Cardiac muscle cell (in vitro differentiated cells and primary cell): Measurements from ENCODE around the gene NCAPD2. TPM values are rescaled to one million over a fixed set of nuclear protein-coding genes. Genes with fewer than 3 reads are reported as not detected.

ENCODE experiments used
- DNase-seq, 2 donors: peaks; one replicate each; pipeline versions ENCODE4 v3.0.0 to v3.0.0-alpha.2; 2010 to 2017; ENCODE audit warnings: low read depth in 1 of 2, low spot score in 1 of 2
- H3K27ac ChIP-seq: fragments of 200-600 bp; sonication (generic); 2 replicates; pipeline ENCODE4 v1.5.1; 2016
- H3K27me3 ChIP-seq: fragments of 200-600 bp; sonication (generic); 2 replicates; pipeline ENCODE4 v1.6.0; 2016; ENCODE audit warnings: control low read depth
- H3K36me3 ChIP-seq: fragments of 200-600 bp; sonication (generic); 2 replicates; pipeline ENCODE4 v1.5.1; 2016; ENCODE audit warnings: control low read depth
- H3K4me1 ChIP-seq: fragments of 200-600 bp; sonication (generic); 2 replicates; pipeline ENCODE4 v1.8.1; 2017; ENCODE audit warnings: low read depth, mild to moderate bottlenecking, mixed run types
- H3K4me3 ChIP-seq: fragments of 200-600 bp; sonication (generic); 2 replicates; pipeline ENCODE4 v1.5.1; 2016; ENCODE audit warnings: mild to moderate bottlenecking
- H3K9me3 ChIP-seq: fragments of 200-600 bp; sonication (generic); 2 replicates; pipeline ENCODE4 v1.5.1; 2017; ENCODE audit warnings: low read depth, mild to moderate bottlenecking, control low read depth
- CTCF ChIP-seq: IDR thresholded peaks from 2 replicates; pipeline ENCODE4 v1.5.1; 2012; ENCODE audit warnings: low read depth, mild to moderate bottlenecking, low read length
- polyA plus RNA-seq: library from polyadenylated mRNA; unstranded; fragments of >200 nt; fragmentation: Nextera tagmentation; extraction: Ambion mirVana; gene quantifications from 2 replicates; pipeline ENCODE4 v1.2.1, GENCODE V29; 2016
- total RNA-seq: library from RNA; depleted of rRNA; stranded (reverse); fragments of >200 nt; gene quantifications from 2 replicates; pipeline ENCODE4 v1.2.3, GENCODE V29; 2016

NCAPD2 gene
- total and polyA plus RNA-seq, 2 experiments from 2014 or later = 20.2 to 134 TPM

GRCh38 chr12:6523708-6524107, 29.8 kb downstream of the NCAPD2 start:
- Histone ChIP-seq H3K4me1 (no peaks in the 10 kb centered on the region), H3K4me3 (no peak overlapping the region), H3K27me3 (no peaks in the 10 kb centered on the region), H3K9me3 (no peaks in the 10 kb centered on the region), H3K27ac (no peak overlapping the region), H3K36me3 (peaks cover 74% of the 10 kb centered on the region)
- no peak for TF ChIP-seq CTCF
- no peak for DNase-seq

GRCh38 chr12:6524648-6525047, 30.7 kb downstream of the NCAPD2 start:
- Histone ChIP-seq H3K9me3 (no peaks in the 10 kb centered on the region), H3K4me1 (no peaks in the 10 kb centered on the region), H3K36me3 (peaks cover 79% of the 10 kb centered on the region), H3K4me3 (no peak overlapping the region), H3K27ac (no peak overlapping the region), H3K27me3 (no peaks in the 10 kb centered on the region)
- TF ChIP-seq CTCF = no peak
- DNase-seq = no peak

GRCh38 chr12:6526201-6526600, 32.3 kb downstream of the NCAPD2 start:
- no peak for DNase-seq
- no peak overlapping the region for H3K4me3 ChIP-seq
- TF ChIP-seq CTCF = no peak
- no peaks in the 10 kb centered on the region for H3K4me1 ChIP-seq
- peaks cover 88% of the 10 kb centered on the region for H3K36me3 ChIP-seq
- no peak overlapping the region for H3K27ac ChIP-seq
- no peaks in the 10 kb centered on the region for H3K27me3 ChIP-seq
- no peaks in the 10 kb centered on the region for H3K9me3 ChIP-seq

- Histone ChIP-seq H3K27ac (no peak overlapping the region), H3K4me3 (no peak overlapping the region), H3K27me3 (no peaks in the 10 kb centered on the region), H3K9me3 (no peaks in the 10 kb centered on the region), H3K4me1 (peaks cover 6% of the 10 kb centered on the region), H3K36me3 (peaks cover 81% of the 10 kb centered on the region)
- no peak for DNase-seq
- TF ChIP-seq CTCF = no peak
These were observed 33.0 kb downstream of the NCAPD2 start for GRCh38 chr12:6526766-6527525.

- Histone ChIP-seq H3K27me3 (no peaks in the 10 kb centered on the region), H3K9me3 (no peaks in the 10 kb centered on the region), H3K36me3 (peaks cover 73% of the 10 kb centered on the region), H3K4me3 (no peak overlapping the region), H3K4me1 (peaks cover 14% of the 10 kb centered on the region), H3K27ac (no peak overlapping the region)
- TF ChIP-seq CTCF = no peak
- DNase-seq = no peak
These were observed 33.8 kb downstream of the NCAPD2 start for GRCh38 chr12:6527711-6528110.
